CD4-positive, alpha-beta T cell (primary cell): ENCODE data around the gene TMEFF2. TPM values are rescaled to one million over a fixed set of nuclear protein-coding genes. Genes with fewer than 3 reads are reported as not detected.
"Not testable (repeated sequence)": the region's sequence is repeated elsewhere in the genome, so short reads cannot be mapped to it uniquely, and the experiment has no call there.

Experiments used
- ATAC-seq: fragments of 200-7000 bp; cut with Tn5 transposase; one replicate; pipeline ENCODE4 v1.10.0; 2022; ENCODE audit warnings: mild to moderate bottlenecking; ENCODE audit not compliant: poor library complexity
- CTCF ChIA-PET: fragments of 350-600 bp; sonication (Branson Sonifier 250); formaldehyde crosslinking; loops from one replicate; lab custom pipeline; 2021; ENCODE audit warnings: antibody characterized with exemption, inconsistent platforms; lab: Charles Lee
- POLR2A ChIA-PET: fragments of 350-600 bp; sonication (Branson Sonifier 250); formaldehyde crosslinking; loops from one replicate; lab custom pipeline; 2021; ENCODE audit warnings: antibody characterized with exemption, inconsistent platforms; lab: Charles Lee
- DNase-seq, 14 experiments: peaks; one replicate each; pipeline ENCODE4 v3.0.0-alpha.2; 2013 to 2020; ENCODE audit warnings: mixed read lengths in 2 of 14
- H3K27ac ChIP-seq, 2 donors: one replicate each; pipeline versions ENCODE4 v1.5.1 to v1.7.0; 2013; ENCODE audit warnings: low read length in 2 of 2, low read depth in 1 of 2, mild to moderate bottlenecking in 1 of 2
- H3K27me3 ChIP-seq, 2 experiments: 1 replicate in 1 of 2; 2 replicates in 1 of 2; pipeline versions ENCODE4 v1.6.1 to v1.7.0; 2013; ENCODE audit warnings: low read length in 2 of 2, control low read depth in 1 of 2, mild to moderate bottlenecking in 1 of 2, moderate library complexity in 1 of 2; ENCODE audit not compliant: insufficient read depth in 2 of 2, control insufficient read depth in 1 of 2
- H3K36me3 ChIP-seq: one replicate; pipeline ENCODE4 v1.6.1; 2013; ENCODE audit warnings: low read length, control low read depth; ENCODE audit not compliant: insufficient read depth
- H3K4me1 ChIP-seq: one replicate; pipeline ENCODE4 v1.6.1; 2013; ENCODE audit warnings: low read length, control low read depth; ENCODE audit not compliant: insufficient read depth
- H3K4me3 ChIP-seq: one replicate; pipeline ENCODE4 v1.5.1; 2013; ENCODE audit warnings: mild to moderate bottlenecking, low read length, moderate library complexity
- H3K9me3 ChIP-seq, 2 experiments: 1 replicate in 1 of 2; 2 replicates in 1 of 2; pipeline versions ENCODE4 v1.6.1 to v1.7.0; 2013; ENCODE audit warnings: low read length in 2 of 2, mild to moderate bottlenecking in 2 of 2, control low read depth in 1 of 2, moderate library complexity in 1 of 2; ENCODE audit not compliant: control insufficient read depth in 1 of 2, insufficient read depth in 1 of 2
- H3K27ac Mint-ChIP-seq: one replicate; pipeline ENCODE4 v1.8.0; 2020; ENCODE audit warnings: mixed read lengths
- H3K27me3 Mint-ChIP-seq: one replicate; pipeline ENCODE4 v1.8.0; 2021; ENCODE audit warnings: mixed read lengths
- H3K36me3 Mint-ChIP-seq: one replicate; pipeline ENCODE4 v1.8.0; 2021; ENCODE audit warnings: low read depth, mixed read lengths
- H3K4me1 Mint-ChIP-seq: one replicate; pipeline ENCODE4 v1.8.0; 2021; ENCODE audit warnings: low read depth, mixed read lengths
- H3K4me3 Mint-ChIP-seq: one replicate; pipeline ENCODE4 v1.8.0; 2020; ENCODE audit warnings: mild to moderate bottlenecking, mixed read lengths
- H3K9me3 Mint-ChIP-seq: one replicate; pipeline ENCODE4 v1.8.0; 2020; ENCODE audit warnings: mixed read lengths
- CTCF ChIP-seq: fragments of 200-600 bp; IDR thresholded peaks from one replicate; pipeline ENCODE4 v1.8.0; 2022; ENCODE audit warnings: antibody characterized with exemption, mild to moderate bottlenecking
- intact Hi-C, 2 experiments: fragments of 100-400 bp; cut with DNase I in 1 of 2; cut with micrococcal nuclease in 1 of 2; formaldehyde crosslinking; loops; one replicate each; pipeline versions ENCODE4 v1.15.1 to v1.9.0; 2023 to 2025; cut with DNase I, micrococcal nuclease
- total RNA-seq, 174 experiments: library from RNA in 2 of 174; stranded (reverse) in 2 of 174; gene quantifications; one replicate each; pipeline ENCODE4 v1.2.3 and lab custom pipeline; 2021 to 2026

Gene TMEFF2
- total RNA-seq, 2 experiments from 2014 or later: not detected

- no peak overlapping the region for H3K4me3 ChIP-seq
- H3K27ac ChIP-seq: no peak overlapping the region
- Mint-ChIP-seq H3K27me3 (no peaks in the 10 kb centered on the region), H3K9me3 (no peaks in the 10 kb centered on the region), H3K27ac (no peak overlapping the region), H3K4me3 (no peak overlapping the region), H3K4me1 (no peaks in the 10 kb centered on the region), H3K36me3 (no peaks in the 10 kb centered on the region)
- DNase-seq (no peak), ATAC-seq (no peak)
- no peaks in the 10 kb centered on the region for H3K4me1 ChIP-seq
- peaks cover 0 to 3% of the 10 kb centered on the region in 2 experiments for H3K27me3 ChIP-seq
- H3K9me3 ChIP-seq: no peaks in the 10 kb centered on the region
- CTCF ChIA-PET: no interaction called here
- intact Hi-C loops: no loop called here
- no peak for TF ChIP-seq CTCF
- POLR2A ChIA-PET: interaction anchor here (0.7 kb wide), 1 partner anchor 22 kb away, joined by 3 read pairs; no protein-coding TSS in a partner anchor
- H3K36me3 ChIP-seq: no peaks in the 10 kb centered on the region
Observed at GRCh38 chr2:192090911-192091310, 103.8 kb downstream of the TMEFF2 start.

- no peaks in the 10 kb centered on the region for H3K4me1 ChIP-seq
- no peak for ATAC-seq
- no peaks in the 10 kb centered on the region for H3K36me3 Mint-ChIP-seq
- ChIA-PET POLR2A (no interaction called here), CTCF (no interaction called here)
- H3K4me3 Mint-ChIP-seq: no peak overlapping the region
- DNase-seq: no peak
- H3K4me3 ChIP-seq: no peak overlapping the region
- no peaks in the 10 kb centered on the region for H3K9me3 Mint-ChIP-seq
- no peak overlapping the region for H3K27ac ChIP-seq
- no peaks in the 10 kb centered on the region for H3K36me3 ChIP-seq
- intact Hi-C loops: no loop called here
- no peaks in the 10 kb centered on the region for H3K27me3 Mint-ChIP-seq
- H3K27me3 ChIP-seq: peaks cover 0 to 3% of the 10 kb centered on the region in 2 experiments
- TF ChIP-seq CTCF: no peak
- no peaks in the 10 kb centered on the region for H3K4me1 Mint-ChIP-seq
- no peaks in the 10 kb centered on the region for H3K9me3 ChIP-seq
- no peak overlapping the region for H3K27ac Mint-ChIP-seq
Observed at GRCh38 chr2:192087398-192087958, 107.3 kb downstream of the TMEFF2 start.

GRCh38 chr2:192082121-192082520, 112.6 kb downstream of the TMEFF2 start:
- Histone ChIP-seq H3K4me1 (no peaks in the 10 kb centered on the region), H3K9me3 (no peaks in the 10 kb centered on the region), H3K27me3 (no peaks in the 10 kb centered on the region), H3K4me3 (no peak overlapping the region), H3K36me3 (no peaks in the 10 kb centered on the region), H3K27ac (no peak overlapping the region)
- Mint-ChIP-seq H3K27ac (no peak overlapping the region), H3K36me3 (no peaks in the 10 kb centered on the region), H3K4me3 (no peak overlapping the region), H3K9me3 (no peaks in the 10 kb centered on the region), H3K4me1 (peaks cover 4% of the 10 kb centered on the region), H3K27me3 (no peaks in the 10 kb centered on the region)
- CTCF ChIA-PET: no interaction called here
- DNase-seq (no peak), ATAC-seq (no peak)
- intact Hi-C loops: no loop called here
- TF ChIP-seq CTCF: no peak
- POLR2A ChIA-PET: no interaction called here

- H3K4me3 ChIP-seq, H3K27me3 Mint-ChIP-seq: not testable (repeated sequence)
Observed at GRCh38 chr2:192080096-192080495, 114.6 kb downstream of the TMEFF2 start.

More at GRCh38 chr2:192080096-192080495, 114.6 kb downstream of the TMEFF2 start:
- H3K9me3 Mint-ChIP-seq, H3K27ac ChIP-seq, H3K9me3 ChIP-seq, DNase-seq, intact Hi-C loops, H3K4me1 ChIP-seq, ATAC-seq, H3K36me3 Mint-ChIP-seq, H3K27me3 ChIP-seq, H3K4me3 Mint-ChIP-seq, H3K27ac Mint-ChIP-seq, CTCF ChIA-PET, H3K36me3 ChIP-seq, POLR2A ChIA-PET: not testable (repeated sequence)
- H3K4me1 Mint-ChIP-seq: peaks cover 12% of the 10 kb centered on the region
